Measurements from ENCODE around the gene LRRC56. TPM values are rescaled to one million over a fixed set of nuclear protein-coding genes. Genes with fewer than 3 reads are reported as not detected.

LRRC56 gene
- total RNA-seq, 4 donors from 2014 or later = 2.3 to 8.4 (median 3.1) TPM

GRCh38 chr11:603154-603553 lies 65.8 kb downstream of the LRRC56 start:
- H3K9me3 ChIP-seq = no peaks in the 10 kb centered on the region
- intact Hi-C loops (cut with DNase I; ENCODE audit: low total_unique reads) (no loop called here), in situ Hi-C loops (cut with MboI; ENCODE audit: low pct_ligation_motif_present in 1 of 4, low pct_unique_long_range_greater_than_20kb in 1 of 4, low sequenced_read_pairs in 3 of 4) (no loop called here)
- peaks cover 0 to 55% (median 22%) of the 10 kb centered on the region in 4 donors for H3K36me3 ChIP-seq
- TF ChIP-seq POLR2A (IDR thresholded peaks at IDR 0.05) (no peak), CTCF (IDR thresholded peaks at IDR 0.05) (no peak)
- no peaks in the 10 kb centered on the region for H3K27me3 ChIP-seq
- no peaks in the 10 kb centered on the region for H3K4me1 ChIP-seq
- H3K4me3 ChIP-seq = no peak overlapping the region
- H3K27ac ChIP-seq = no peak overlapping the region
- DNase-seq = no peak
- 91 to 92% methylated on average over 4 to 13 of the region's 13 CpGs for WGBS, 2 donors (ENCODE audit: low coverage in 1 of 2)

Small RNAs within 50 kb of the gene (small RNA-seq; reads per million reads assigned to genes)
- 11.8 to 199 (median 54.1) reads per million in 4 donors for gene MIR210

Other genes with a start within 250 kb of the LRRC56 start
- gene PGGHG, start 248.4 kb upstream of the LRRC56 start, total RNA-seq = 100 to 1,000 TPM in 1 of 4 donors, 10 to 100 TPM in 3; 15.4 to 117 (median 30.8) TPM
- not detected for gene IFITM5, start 238.0 kb upstream of the LRRC56 start, total RNA-seq
- gene IFITM2, start 229.7 kb upstream of the LRRC56 start, total RNA-seq = 10 to 100 TPM; 19.1 to 78.6 (median 49.8) TPM
- 100 to 1,000 TPM in 1 of 4 donors, 10 to 100 TPM in 3; 19.9 to 109 (median 60.5) TPM for gene IFITM1, start 223.5 kb upstream of the LRRC56 start, total RNA-seq
- 100 to 1,000 TPM in 3 of 4 donors, 10 to 100 TPM in 1; 88.2 to 139 (median 123) TPM for gene IFITM3, start 216.7 kb upstream of the LRRC56 start, total RNA-seq
- 1 to 10 TPM in 2 of 4 donors, under 1 TPM in 1, not detected in 1; 0.82 to 3.0 (median 1.3) TPM for gene B4GALNT4, start 168.0 kb upstream of the LRRC56 start, total RNA-seq
- gene PKP3, start 143.3 kb upstream of the LRRC56 start, total RNA-seq = 100 to 1,000 TPM; 159 to 359 (median 200) TPM
- gene SIGIRR, start 122.5 kb upstream of the LRRC56 start, total RNA-seq = 100 to 1,000 TPM; 107 to 344 (median 148) TPM
- gene ANO9, start 95.5 kb upstream of the LRRC56 start, total RNA-seq = 100 to 1,000 TPM; 117 to 490 (median 296) TPM
- gene PTDSS2, start 87.2 kb upstream of the LRRC56 start, total RNA-seq = 100 to 1,000 TPM in 2 of 4 donors, 10 to 100 TPM in 2; 28.5 to 264 (median 76.0) TPM
- 100 to 1,000 TPM; 151 to 309 (median 198) TPM for gene RNH1, start 30.3 kb upstream of the LRRC56 start, total RNA-seq
- 10 to 100 TPM; 31.0 to 57.1 (median 33.9) TPM for gene HRAS, start 2.0 kb upstream of the LRRC56 start, total RNA-seq
- gene LMNTD2, start 23.2 kb downstream of the LRRC56 start, total RNA-seq = 10 to 100 TPM; 14.8 to 89.0 (median 16.6) TPM
- gene RASSF7, start 23.4 kb downstream of the LRRC56 start, total RNA-seq = 100 to 1,000 TPM; 131 to 247 (median 213) TPM
- 10 to 100 TPM; 28.4 to 60.6 (median 43.2) TPM for gene PHRF1, start 38.9 kb downstream of the LRRC56 start, total RNA-seq
- 100 to 1,000 TPM in 1 of 4 donors, 10 to 100 TPM in 3; 40.4 to 122 (median 49.9) TPM for gene IRF7, start 78.4 kb downstream of the LRRC56 start, total RNA-seq
- 1,000 to 10,000 TPM in 1 of 4 donors, 100 to 1,000 TPM in 3; 256 to 1,063 (median 597) TPM for gene CDHR5, start 87.4 kb downstream of the LRRC56 start, total RNA-seq
- gene SCT, start 89.7 kb downstream of the LRRC56 start, total RNA-seq = not detected
- gene DRD4, start 99.7 kb downstream of the LRRC56 start, total RNA-seq = not detected
- 10 to 100 TPM; 24.4 to 84.5 (median 34.0) TPM for gene DEAF1, start 157.7 kb downstream of the LRRC56 start, total RNA-seq
- gene TMEM80, start 158.3 kb downstream of the LRRC56 start, total RNA-seq = 100 to 1,000 TPM in 1 of 4 donors, 10 to 100 TPM in 3; 19.3 to 121 (median 41.8) TPM
- gene EPS8L2, start 168.7 kb downstream of the LRRC56 start, total RNA-seq = 1,000 to 10,000 TPM in 1 of 4 donors, 100 to 1,000 TPM in 3; 257 to 1,130 (median 322) TPM
- gene TALDO1, start 209.9 kb downstream of the LRRC56 start, total RNA-seq = 100 to 1,000 TPM; 124 to 164 (median 141) TPM
- gene GATD1, start 240.0 kb downstream of the LRRC56 start, total RNA-seq = 100 to 1,000 TPM in 1 of 4 donors, 10 to 100 TPM in 3; 28.0 to 239 (median 38.4) TPM

Measured in transverse colon (tissue), 4 donors.